HG03196 (cell line): Measurements from ENCODE around the gene RBBP4.
"Not testable (repeated sequence)": the region's sequence is repeated elsewhere in the genome, so short reads cannot be mapped to it uniquely, and the experiment has no call there.

ENCODE experiments used
- ATAC-seq: cut with Tn5 transposase; IDR thresholded peaks from one replicate; pipeline ENCODE4 v1.9.1; 2021; ENCODE audit not compliant: unreplicated experiment

The RBBP4 gene

GRCh38 chr1:32650752-32651460, at the start of gene RBBP4:
Gene RBBP4, plus strand, starts transcription at chr1:32651208. Its CDS starts 99 bp downstream, at chr1:32651307.
- ATAC-seq: peak; percentile 82

- ATAC-seq: no peak
Measured at GRCh38 chr1:32605711-32606424, 45.1 kb upstream of the RBBP4 start.

GRCh38 chr1:32606565-32607371, 44.2 kb upstream of the RBBP4 start:
- ATAC-seq: no peak

- no peak for ATAC-seq
Measured at GRCh38 chr1:32609180-32609579, 41.8 kb upstream of the RBBP4 start.

GRCh38 chr1:32611859-32612188, 39.2 kb upstream of the RBBP4 start:
- ATAC-seq: no peak

- ATAC-seq: no peak
Measured at GRCh38 chr1:32612189-32612881, 38.7 kb upstream of the RBBP4 start.

- no peak for ATAC-seq
Measured at GRCh38 chr1:32613472-32613871, 37.5 kb upstream of the RBBP4 start.

GRCh38 chr1:32618673-32619221, 32.3 kb upstream of the RBBP4 start:
- no peak for ATAC-seq

- ATAC-seq: no peak
Measured at GRCh38 chr1:32619701-32620485, 31.1 kb upstream of the RBBP4 start.

GRCh38 chr1:32622205-32622604, 28.8 kb upstream of the RBBP4 start:
- ATAC-seq: no peak

- ATAC-seq: no peak
Measured at GRCh38 chr1:32622806-32623681, 28.0 kb upstream of the RBBP4 start.

GRCh38 chr1:32623775-32624174, 27.2 kb upstream of the RBBP4 start:
- no peak for ATAC-seq

GRCh38 chr1:32626176-32626575, 24.8 kb upstream of the RBBP4 start:
- ATAC-seq: no peak

GRCh38 chr1:32627596-32628162, 23.3 kb upstream of the RBBP4 start:
- ATAC-seq: no peak

- ATAC-seq: not testable (repeated sequence)
Measured at GRCh38 chr1:32630173-32630572, 20.8 kb upstream of the RBBP4 start.

- no peak for ATAC-seq
Measured at GRCh38 chr1:32632829-32633228, 18.2 kb upstream of the RBBP4 start.

GRCh38 chr1:32635508-32636277, 15.3 kb upstream of the RBBP4 start:
- ATAC-seq: no peak
